ENCODE results near the gene TSSK1B.

DNA sequence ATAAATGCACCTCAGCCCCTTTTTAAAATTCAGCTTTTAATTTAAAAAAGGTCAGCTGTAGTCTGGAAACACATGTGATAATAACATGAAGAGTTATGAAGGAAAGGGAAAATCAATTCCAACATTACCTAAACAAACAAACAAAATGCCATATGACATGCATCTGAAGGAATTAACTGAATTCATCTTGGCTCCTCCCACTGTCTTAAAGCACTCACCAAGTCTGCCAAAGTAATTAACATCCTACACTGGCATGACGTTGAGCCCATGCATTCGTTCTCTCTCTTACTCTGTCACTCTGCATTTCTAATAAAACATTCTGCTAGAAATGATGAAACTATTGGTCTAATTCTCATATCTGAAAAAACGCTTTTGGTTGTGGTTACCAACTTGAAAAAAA, 37.7 kb downstream of the TSSK1B start:
- no peak for TF ChIP-seq POLR2A (IDR thresholded peaks at IDR 0.05)
- TF ChIP-seq, protein P1, sequence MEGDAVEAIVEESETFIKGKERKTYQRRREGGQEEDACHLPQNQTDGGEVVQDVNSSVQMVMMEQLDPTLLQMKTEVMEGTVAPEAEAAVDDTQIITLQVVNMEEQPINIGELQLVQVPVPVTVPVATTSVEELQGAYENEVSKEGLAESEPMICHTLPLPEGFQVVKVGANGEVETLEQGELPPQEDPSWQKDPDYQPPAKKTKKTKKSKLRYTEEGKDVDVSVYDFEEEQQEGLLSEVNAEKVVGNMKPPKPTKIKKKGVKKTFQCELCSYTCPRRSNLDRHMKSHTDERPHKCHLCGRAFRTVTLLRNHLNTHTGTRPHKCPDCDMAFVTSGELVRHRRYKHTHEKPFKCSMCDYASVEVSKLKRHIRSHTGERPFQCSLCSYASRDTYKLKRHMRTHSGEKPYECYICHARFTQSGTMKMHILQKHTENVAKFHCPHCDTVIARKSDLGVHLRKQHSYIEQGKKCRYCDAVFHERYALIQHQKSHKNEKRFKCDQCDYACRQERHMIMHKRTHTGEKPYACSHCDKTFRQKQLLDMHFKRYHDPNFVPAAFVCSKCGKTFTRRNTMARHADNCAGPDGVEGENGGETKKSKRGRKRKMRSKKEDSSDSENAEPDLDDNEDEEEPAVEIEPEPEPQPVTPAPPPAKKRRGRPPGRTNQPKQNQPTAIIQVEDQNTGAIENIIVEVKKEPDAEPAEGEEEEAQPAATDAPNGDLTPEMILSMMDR (IDR thresholded peaks at IDR 0.05): no peak

Data from Peyer's patch (tissue), 4 donors.